ENCODE results near the gene PRSS36. TPM values are rescaled to one million over a fixed set of nuclear protein-coding genes. Genes with fewer than 3 reads are reported as not detected.
A peak's percentile ranks its signal among the peaks of the same experiment; 100 is the strongest.
"Not testable (repeated sequence)": the region's sequence is repeated elsewhere in the genome, so short reads cannot be mapped to it uniquely, and the experiment has no call there.

PRSS36 gene
- total RNA-seq, 1 experiment from 2014 or later = 1.6 TPM

DNA sequence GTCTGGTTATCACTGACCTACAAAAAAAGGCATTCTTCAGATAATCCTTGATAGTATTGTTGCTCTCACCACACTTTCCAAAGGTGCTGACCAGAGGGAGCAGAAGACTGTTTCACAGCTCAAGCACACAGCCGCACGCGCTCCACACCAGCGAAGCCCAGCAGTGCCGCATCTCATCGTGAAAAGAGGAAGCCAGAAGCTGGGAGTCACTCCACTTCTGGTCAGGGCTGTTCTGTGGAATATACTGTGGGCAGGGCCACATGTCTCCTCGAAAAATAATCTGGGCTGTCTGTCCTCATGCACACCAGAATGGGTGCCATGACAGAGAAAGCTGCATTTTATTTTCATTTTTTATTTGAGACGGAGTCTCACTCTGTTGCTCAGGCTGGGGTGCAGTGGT lies 7.3 kb upstream of the PRSS36 start:
- peak overlapping the region; percentile 37 for H3K4me3 Mint-ChIP-seq (ENCODE audit: unreplicated experiment)
- H3K4me1 Mint-ChIP-seq (ENCODE audit: low read depth, unreplicated experiment) = no peaks in the 10 kb centered on the region
- no peaks in the 10 kb centered on the region for H3K36me3 Mint-ChIP-seq (ENCODE audit: insufficient read depth, unreplicated experiment)
- Histone ChIP-seq H3K9me3 (no peaks in the 10 kb centered on the region), H3K36me3 (ENCODE audit: control insufficient read depth, insufficient read depth, low read length) (no peaks in the 10 kb centered on the region), H3K4me3 (ENCODE audit: low read depth, low read length) (no peak overlapping the region), H3K4me1 (0 out of 2 replicates have a peak, but pooled peaks cover 3% of the 10 kb centered on the region), H3K27me3 (replicated peaks; ENCODE audit: control insufficient read depth, insufficient read depth, low read length) (no peaks in the 10 kb centered on the region)
- ChIA-PET POLR2A (interaction anchor here (1.5 to 1.6 kb wide), 2 partner anchors 23 to 40 kb away, joined by 6 to 7 read pairs; partner anchors contain the start of genes FUS and KAT8), CTCF (interaction anchor here (0.7 to 1.2 kb wide), 4 partner anchors 15 to 228 kb away, joined by 3 to 6 read pairs (median 4); no protein-coding TSS in a partner anchor)
- H3K27me3 Mint-ChIP-seq (ENCODE audit: insufficient read depth, unreplicated experiment) = no peaks in the 10 kb centered on the region
- BruUV-seq (replicated peaks) = no TSS peak
- no peak for DNase-seq
- H3K9me3 Mint-ChIP-seq (ENCODE audit: unreplicated experiment) = no peaks in the 10 kb centered on the region
- intact Hi-C loops (cut with micrococcal nuclease; ENCODE audit: unreplicated experiment) = loop anchor here (5.0 kb wide), 1 partner anchor 285 kb away; the partner anchor contains the start of gene ZNF843
- TF ChIP-seq CTCF (IDR thresholded peaks at IDR 0.05; ENCODE audit: insufficient read depth in 1 of 2, low read depth in 1 of 2, low read length in 1 of 2, severe bottlenecking in 1 of 2, unreplicated experiment in 1 of 2) = no peak
- no peak overlapping the region for H3K27ac Mint-ChIP-seq (ENCODE audit: unreplicated experiment)

DNA sequence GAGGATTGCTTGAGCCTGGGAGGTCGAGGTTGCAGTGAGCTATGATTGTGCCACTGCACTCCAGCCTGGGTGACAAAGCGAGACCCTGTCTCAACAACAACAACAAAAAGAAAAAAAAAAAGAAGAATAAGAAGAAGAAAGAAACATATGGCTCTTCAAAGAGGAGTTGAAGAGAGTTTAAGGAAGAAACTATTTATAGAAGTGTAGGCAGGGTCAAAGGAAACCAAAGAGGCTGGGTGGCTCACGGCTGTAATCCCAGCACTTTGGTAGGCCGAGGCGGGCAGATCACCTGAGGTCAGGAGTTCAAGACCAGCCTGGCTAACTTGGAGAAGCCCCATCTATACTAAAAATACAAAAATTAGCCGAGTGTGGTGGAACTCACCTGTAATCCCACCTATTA lies 1.1 kb upstream of the PRSS36 start:
- H3K4me1 ChIP-seq; H3K4me1 Mint-ChIP-seq (ENCODE audit: low read depth, unreplicated experiment); intact Hi-C loops (cut with micrococcal nuclease; ENCODE audit: unreplicated experiment); BruUV-seq (replicated peaks); H3K4me3 ChIP-seq (ENCODE audit: low read depth, low read length); H3K27me3 ChIP-seq (replicated peaks; ENCODE audit: control insufficient read depth, insufficient read depth, low read length); POLR2A ChIA-PET; H3K27me3 Mint-ChIP-seq (ENCODE audit: insufficient read depth, unreplicated experiment); H3K4me3 Mint-ChIP-seq (ENCODE audit: unreplicated experiment); CTCF ChIA-PET; DNase-seq; H3K9me3 ChIP-seq; H3K9me3 Mint-ChIP-seq (ENCODE audit: unreplicated experiment); H3K36me3 ChIP-seq (ENCODE audit: control insufficient read depth, insufficient read depth, low read length); H3K36me3 Mint-ChIP-seq (ENCODE audit: insufficient read depth, unreplicated experiment); H3K27ac Mint-ChIP-seq (ENCODE audit: unreplicated experiment): not testable (repeated sequence)

- ChIA-PET POLR2A (no interaction called here), CTCF (no interaction called here)
- Mint-ChIP-seq H3K27ac (ENCODE audit: unreplicated experiment) (no peak overlapping the region), H3K27me3 (ENCODE audit: insufficient read depth, unreplicated experiment) (no peaks in the 10 kb centered on the region), H3K4me3 (ENCODE audit: unreplicated experiment) (no peak overlapping the region), H3K4me1 (ENCODE audit: low read depth, unreplicated experiment) (no peaks in the 10 kb centered on the region), H3K9me3 (ENCODE audit: unreplicated experiment) (no peaks in the 10 kb centered on the region), H3K36me3 (ENCODE audit: insufficient read depth, unreplicated experiment) (no peaks in the 10 kb centered on the region)
- Histone ChIP-seq H3K4me3 (ENCODE audit: low read depth, low read length) (no peak overlapping the region), H3K36me3 (ENCODE audit: control insufficient read depth, insufficient read depth, low read length) (no peaks in the 10 kb centered on the region), H3K27me3 (replicated peaks; ENCODE audit: control insufficient read depth, insufficient read depth, low read length) (no peaks in the 10 kb centered on the region), H3K9me3 (no peaks in the 10 kb centered on the region), H3K4me1 (no peaks in the 10 kb centered on the region)
- intact Hi-C loops (cut with micrococcal nuclease; ENCODE audit: unreplicated experiment) = no loop called here
- TF ChIP-seq CTCF (IDR thresholded peaks at IDR 0.05; ENCODE audit: insufficient read depth in 1 of 2, low read depth in 1 of 2, low read length in 1 of 2, severe bottlenecking in 1 of 2, unreplicated experiment in 1 of 2) = no peak
- no TSS peak for BruUV-seq (replicated peaks)
- no peak for DNase-seq
Measured at GRCh38 chr16:31149332-31149731, 534 bp downstream of the PRSS36 start.

GRCh38 chr16:31148896-31149295 lies 970 bp downstream of the PRSS36 start:
- CTCF ChIA-PET = interaction anchor here (0.6 kb wide), 1 partner anchor 93 kb away, joined by 5 read pairs; no protein-coding TSS in a partner anchor
- Mint-ChIP-seq H3K4me1 (ENCODE audit: low read depth, unreplicated experiment) (no peaks in the 10 kb centered on the region), H3K27me3 (ENCODE audit: insufficient read depth, unreplicated experiment) (no peaks in the 10 kb centered on the region), H3K36me3 (ENCODE audit: insufficient read depth, unreplicated experiment) (peaks cover 4% of the 10 kb centered on the region), H3K27ac (ENCODE audit: unreplicated experiment) (no peak overlapping the region), H3K9me3 (ENCODE audit: unreplicated experiment) (no peaks in the 10 kb centered on the region), H3K4me3 (ENCODE audit: unreplicated experiment) (no peak overlapping the region)
- no peak for DNase-seq
- Histone ChIP-seq H3K4me1 (no peaks in the 10 kb centered on the region), H3K27me3 (replicated peaks; ENCODE audit: control insufficient read depth, insufficient read depth, low read length) (no peaks in the 10 kb centered on the region), H3K4me3 (ENCODE audit: low read depth, low read length) (no peak overlapping the region), H3K9me3 (no peaks in the 10 kb centered on the region), H3K36me3 (ENCODE audit: control insufficient read depth, insufficient read depth, low read length) (no peaks in the 10 kb centered on the region)
- TF ChIP-seq CTCF (IDR thresholded peaks at IDR 0.05; ENCODE audit: insufficient read depth in 1 of 2, low read depth in 1 of 2, low read length in 1 of 2, severe bottlenecking in 1 of 2, unreplicated experiment in 1 of 2) = no peak
- POLR2A ChIA-PET = no interaction called here
- intact Hi-C loops (cut with micrococcal nuclease; ENCODE audit: unreplicated experiment) = no loop called here
- BruUV-seq (replicated peaks) = no TSS peak

Measured in Caco-2 (cell line).